HCT116 (cell line): ENCODE measurements around the gene GLCE. TPM values are rescaled to one million over a fixed set of nuclear protein-coding genes. Genes with fewer than 3 reads are reported as not detected.

Experiments
- ATAC-seq: fragments of 200-7000 bp; cut with Tn5 transposase; 2 replicates; pipeline ENCODE4 v1.9.1; 2020; ENCODE audit warnings: mild to moderate bottlenecking, moderate library complexity
- BruUV-seq: library from RNA; stranded (reverse); fragments of 400-500 nt; replicated peaks from 2 replicates; lab custom pipeline; 2021; lab: Mats Ljungman, UMichigan
- CTCF ChIA-PET: fragments of 300-600 bp; sonication (Branson Sonifier 250); formaldehyde crosslinking; loops from one replicate; lab custom pipeline; 2021; ENCODE audit warnings: antibody characterized with exemption; lab: Charles Lee
- POLR2A ChIA-PET: fragments of 300-600, 350-600 bp; sonication (Branson Sonifier 250); formaldehyde crosslinking; loops from one replicate; lab custom pipeline; 2021; ENCODE audit warnings: antibody characterized with exemption; lab: Charles Lee
- RAD21 ChIA-PET, 2 experiments: fragments of 300-600 bp; sonication (Branson Sonifier 250); formaldehyde crosslinking; loops; one replicate each; lab custom pipeline; 2023; ENCODE audit warnings: low total read pairs in 2 of 2; ENCODE audit not compliant: uncharacterized antibody in 2 of 2, unreplicated experiment in 2 of 2, low non-redundant PET in 1 of 2; lab: Charles Lee
- DNase-seq: peaks from one replicate; pipeline ENCODE4 v3.0.0-alpha.2; 2010; ENCODE audit warnings: low read depth, low spot score
- H2AFZ ChIP-seq: fragments of 200-600 bp; shearing (Covaris generic), sonication (generic); 2 replicates; pipeline ENCODE4 v1.6.1; 2017; ENCODE audit warnings: low read depth, mixed run types, mixed read lengths, antibody characterized with exemption, low read length; ENCODE audit not compliant: poor library complexity, severe bottlenecking
- H3K27ac ChIP-seq: 2 replicates; pipeline ENCODE4 v1.5.1; 2012; ENCODE audit warnings: low read depth, low read length
- H3K27me3 ChIP-seq: fragments of 200-600 bp; sonication (generic); 2 replicates; pipeline ENCODE4 v1.6.1; 2016; ENCODE audit warnings: mixed run types, low read length, mixed read lengths; ENCODE audit not compliant: insufficient read depth
- H3K36me3 ChIP-seq, 2 experiments: fragments of 200-500 bp in 1 of 2; fragments of 200-600 bp in 1 of 2; sonication (Bioruptor generic) in 1 of 2; sonication (generic) in 1 of 2; 2 replicates each; pipeline versions ENCODE4 v1.5.1 to v1.6.1; 2014 to 2016; ENCODE audit warnings: low read length in 2 of 2, inconsistent platforms in 1 of 2, mixed read lengths in 1 of 2, mixed run types in 1 of 2; ENCODE audit not compliant: insufficient read depth in 2 of 2, control insufficient read depth in 1 of 2
- H3K4me1 ChIP-seq, 2 experiments: fragments of 200-600 bp in 1 of 2; sonication (generic) in 1 of 2; 2 replicates each; pipeline versions ENCODE4 v1.5.1 to v1.6.1; 2012 to 2017; ENCODE audit warnings: low read length in 2 of 2, inconsistent platforms in 1 of 2, mild to moderate bottlenecking in 1 of 2, mixed read lengths in 1 of 2, mixed run types in 1 of 2, moderate library complexity in 1 of 2; ENCODE audit not compliant: insufficient read depth in 2 of 2, control insufficient read depth in 1 of 2
- H3K4me2 ChIP-seq: fragments of 200-600 bp; sonication (generic); 2 replicates; pipeline ENCODE4 v1.6.1; 2017; ENCODE audit warnings: mixed run types, low read length, mixed read lengths
- H3K4me3 ChIP-seq, 2 experiments: fragments of 200-600 bp in 1 of 2; sonication (generic) in 1 of 2; replicated peaks in 1 of 2; 2 replicates each; pipeline ENCODE4 v1.5.1; 2011 to 2016; ENCODE audit warnings: low read length in 2 of 2, control low read depth in 1 of 2, low read depth in 1 of 2, mild to moderate bottlenecking in 1 of 2, mixed read lengths in 1 of 2, mixed run types in 1 of 2
- H3K79me2 ChIP-seq: fragments of 200-600 bp; sonication (generic); 2 replicates; pipeline ENCODE4 v1.6.1; 2017; ENCODE audit warnings: mild to moderate bottlenecking, mixed run types, low read length, moderate library complexity, mixed read lengths; ENCODE audit not compliant: insufficient read depth
- H3K9ac ChIP-seq: fragments of 200-600 bp; sonication (generic); 2 replicates; pipeline ENCODE4 v1.6.1; 2016; ENCODE audit warnings: low read length, mixed read lengths
- H3K9me2 ChIP-seq: fragments of 200-600 bp; sonication (generic), shearing (Covaris generic); 2 replicates; pipeline ENCODE4 v1.6.1; 2017; ENCODE audit warnings: mixed run types, mild to moderate bottlenecking, moderate library complexity; ENCODE audit not compliant: insufficient read depth
- H3K9me3 ChIP-seq, 2 experiments: fragments of 200-500 bp in 1 of 2; fragments of 200-600 bp in 1 of 2; sonication (Bioruptor generic) in 1 of 2; sonication (generic) in 1 of 2; 2 replicates each; pipeline ENCODE4 v1.6.1; 2014 to 2017; ENCODE audit warnings: low read length in 2 of 2, mixed read lengths in 2 of 2, inconsistent platforms in 1 of 2, low read depth in 1 of 2, mild to moderate bottlenecking in 1 of 2, mixed run types in 1 of 2, moderate library complexity in 1 of 2; ENCODE audit not compliant: control insufficient read depth in 1 of 2, insufficient read depth in 1 of 2
- H4K20me1 ChIP-seq: fragments of 200-600 bp; sonication (generic), shearing (Covaris generic); 2 replicates; pipeline ENCODE4 v1.6.1; 2017; ENCODE audit warnings: mixed run types, mild to moderate bottlenecking, moderate library complexity; ENCODE audit not compliant: insufficient read depth
- CBX3 ChIP-seq: IDR thresholded peaks from 2 replicates; pipeline ENCODE4 v1.6.1; 2012; ENCODE audit warnings: low read depth
- CEBPB ChIP-seq: IDR thresholded peaks from 2 replicates; pipeline ENCODE4 v1.6.1; 2012; ENCODE audit warnings: low read depth
- EZH2phosphoT487 ChIP-seq: fragments of 200-600 bp; IDR thresholded peaks from 2 replicates; pipeline ENCODE4 v1.6.1; 2018; ENCODE audit warnings: antibody characterized with exemption, borderline replicate concordance
- FOSL1 ChIP-seq: IDR thresholded peaks from 2 replicates; pipeline ENCODE4 v1.6.1; 2012; ENCODE audit warnings: low read depth
- POLR2AphosphoS5 ChIP-seq: IDR thresholded peaks from 2 replicates; pipeline ENCODE4 v1.6.1; 2011; ENCODE audit warnings: mild to moderate bottlenecking, low read depth, low read length, moderate library complexity
- SP1 ChIP-seq: IDR thresholded peaks from 2 replicates; pipeline ENCODE4 v1.6.1; 2012; ENCODE audit warnings: low read depth
- SRF ChIP-seq: IDR thresholded peaks from 2 replicates; pipeline ENCODE4 v1.6.1; 2012; ENCODE audit warnings: low read depth
- ZNF274 ChIP-seq: fragments of 200-500 bp; sonication (Bioruptor generic); IDR thresholded peaks from 2 replicates; pipeline ENCODE4 v1.6.1; 2014; ENCODE audit warnings: mild to moderate bottlenecking, low read depth, low read length, inconsistent platforms
- intact Hi-C: fragments of 100-400 bp; cut with micrococcal nuclease; formaldehyde crosslinking; loops from 2 replicates; pipeline ENCODE4 v1.10.0; 2022
- total RNA-seq: library from RNA; stranded (reverse); gene quantifications from one replicate; pipeline ENCODE4 v1.2.1, GENCODE V29; 2021; ENCODE audit not compliant: unreplicated experiment
- TF ChIP-seq, protein P1 (sequence below): IDR thresholded peaks from 2 replicates; pipeline ENCODE4 v1.6.1; 2011; ENCODE audit warnings: mild to moderate bottlenecking, low read length, moderate library complexity; ENCODE audit not compliant: insufficient replicate concordance; ENCODE audit errors: extremely low read depth

GLCE gene
- total RNA-seq, 1 experiment from 2014 or later, result 22.2 TPM

- ChIA-PET RAD21 (interaction anchor here in 1 of 2 experiments (0.6 kb wide), 1 partner anchor 63 kb away, joined by 3 read pairs; no protein-coding TSS in a partner anchor), CTCF (no interaction called here), POLR2A (no interaction called here)
- TF ChIP-seq SRF, result no peak
- TF ChIP-seq, protein P1, sequence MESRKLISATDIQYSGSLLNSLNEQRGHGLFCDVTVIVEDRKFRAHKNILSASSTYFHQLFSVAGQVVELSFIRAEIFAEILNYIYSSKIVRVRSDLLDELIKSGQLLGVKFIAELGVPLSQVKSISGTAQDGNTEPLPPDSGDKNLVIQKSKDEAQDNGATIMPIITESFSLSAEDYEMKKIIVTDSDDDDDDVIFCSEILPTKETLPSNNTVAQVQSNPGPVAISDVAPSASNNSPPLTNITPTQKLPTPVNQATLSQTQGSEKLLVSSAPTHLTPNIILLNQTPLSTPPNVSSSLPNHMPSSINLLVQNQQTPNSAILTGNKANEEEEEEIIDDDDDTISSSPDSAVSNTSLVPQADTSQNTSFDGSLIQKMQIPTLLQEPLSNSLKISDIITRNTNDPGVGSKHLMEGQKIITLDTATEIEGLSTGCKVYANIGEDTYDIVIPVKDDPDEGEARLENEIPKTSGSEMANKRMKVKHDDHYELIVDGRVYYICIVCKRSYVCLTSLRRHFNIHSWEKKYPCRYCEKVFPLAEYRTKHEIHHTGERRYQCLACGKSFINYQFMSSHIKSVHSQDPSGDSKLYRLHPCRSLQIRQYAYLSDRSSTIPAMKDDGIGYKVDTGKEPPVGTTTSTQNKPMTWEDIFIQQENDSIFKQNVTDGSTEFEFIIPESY, result no peak
- no peak for TF ChIP-seq EZH2phosphoT487
- TF ChIP-seq ZNF274, result no peak
- TF ChIP-seq POLR2AphosphoS5, result no peak
- no peak for TF ChIP-seq SP1
- TF ChIP-seq FOSL1, result no peak
- TF ChIP-seq CBX3, result no peak
- TF ChIP-seq CEBPB, result no peak
- Histone ChIP-seq H3K27me3 (no peaks in the 10 kb centered on the region), H4K20me1 (no peaks in the 10 kb centered on the region), H3K9me2 (no peaks in the 10 kb centered on the region), H3K4me2 (no peak overlapping the region), H3K4me3 (no peak overlapping the region), H3K27ac (no peak overlapping the region), H3K79me2 (peaks cover 57% of the 10 kb centered on the region), H3K36me3 (no peaks in the 10 kb centered on the region), H3K4me1 (peaks cover 2 to 10% of the 10 kb centered on the region in 2 experiments; a peak in 3 of 4 replicates), H3K9me3 (no peaks in the 10 kb centered on the region), H2AFZ (no peak overlapping the region), H3K9ac (no peak overlapping the region)
- DNase-seq (no peak), ATAC-seq (no peak)
- no TSS peak for BruUV-seq
- intact Hi-C loops, result no loop called here
These were observed 5.2 kb downstream of the GLCE start for GRCh38 chr15:69165637-69166025.
